Hematopoietic multipotent progenitor cell treated with erythropoietin and hydrocortisone succinate and interleukin-3 and kit ligand, for 8 days (in vitro differentiated cells): Measurements from ENCODE around the gene DDN.

Experiments
- DNase-seq: peaks from one replicate; pipeline ENCODE4 v3.0.0-alpha.2; 2015

Gene DDN

GRCh38 chr12:48961801-48962200 is 37.4 kb downstream of the DDN start:
- DNase-seq = no peak

GRCh38 chr12:48961331-48961730 is 37.8 kb downstream of the DDN start:
- no peak for DNase-seq

GRCh38 chr12:48960834-48961233 is 38.3 kb downstream of the DDN start:
- DNase-seq = no peak

GRCh38 chr12:48958049-48958388 is 41.2 kb downstream of the DDN start:
- DNase-seq = no peak

- peak; percentile 87 for DNase-seq
Measured at GRCh38 chr12:48957141-48958048, 41.8 kb downstream of the DDN start, which contains the start of gene ARF3. TSS of gene ARF3 (minus strand) at chr12:48957487. CDS start at chr12:48941095, 16,392 bp downstream.

GRCh38 chr12:48956279-48957140 is 42.7 kb downstream of the DDN start:
- DNase-seq = peak; percentile 89

GRCh38 chr12:48954841-48955501 is 44.2 kb downstream of the DDN start:
- DNase-seq = no peak

- DNase-seq = no peak
Measured at GRCh38 chr12:48954061-48954460, 45.1 kb downstream of the DDN start.

GRCh38 chr12:48952691-48953090 is 46.5 kb downstream of the DDN start:
- DNase-seq = no peak

- DNase-seq = no peak
Measured at GRCh38 chr12:48947727-48948126, 51.4 kb downstream of the DDN start.

GRCh38 chr12:48946943-48947342 is 52.2 kb downstream of the DDN start:
- DNase-seq = no peak

- DNase-seq = no peak
Measured at GRCh38 chr12:48946205-48946604, 53.0 kb downstream of the DDN start.
